Vagina (tissue), 2 donors: Measurements from ENCODE around the gene ADAMTSL1. TPM values are rescaled to one million over a fixed set of nuclear protein-coding genes. Genes with fewer than 3 reads are reported as not detected.

Experiments used
- DNase-seq, 2 donors: peaks; one replicate each; pipeline ENCODE4 v3.0.0-alpha.2; 2017; ENCODE audit errors: extremely low spot score in 2 of 2
- H3K27ac ChIP-seq: fragments of 200-600 bp; sonication (generic); one replicate; pipeline ENCODE4 v1.5.1; 2019
- H3K27me3 ChIP-seq: fragments of 200-600 bp; sonication (generic); one replicate; pipeline ENCODE4 v1.5.1; 2019
- H3K36me3 ChIP-seq, 2 donors: fragments of 200-600 bp; sonication (generic); one replicate each; pipeline ENCODE4 v1.5.1; 2017 to 2019
- H3K4me1 ChIP-seq: fragments of 200-600 bp; sonication (generic); one replicate; pipeline ENCODE4 v1.5.1; 2019
- H3K4me3 ChIP-seq, 2 donors: fragments of 200-600 bp; sonication (generic); 1 replicate in 1 of 2; 2 replicates in 1 of 2; pipeline ENCODE4 v1.5.1; 2016 to 2019
- H3K9me3 ChIP-seq: fragments of 200-600 bp; sonication (generic); one replicate; pipeline ENCODE4 v1.5.1; 2019
- CTCF ChIP-seq, 3 experiments: fragments of 450-650 bp in 2 of 3; fragments of 200-600 bp in 1 of 3; sonication (generic) in 1 of 3; IDR thresholded peaks; one replicate each; pipeline ENCODE4 v1.5.1; 2017 to 2019; ENCODE audit warnings: antibody characterized with exemption in 3 of 3, mild to moderate bottlenecking in 2 of 3, moderate library complexity in 2 of 3
- POLR2A ChIP-seq, 2 donors: fragments of 450-650 bp; IDR thresholded peaks; one replicate each; pipeline ENCODE4 v1.6.1; 2017; ENCODE audit warnings: antibody characterized with exemption in 2 of 2, mild to moderate bottlenecking in 2 of 2, moderate library complexity in 2 of 2
- POLR2AphosphoS5 ChIP-seq, 2 donors: sonication (generic); formaldehyde crosslinking; IDR thresholded peaks; one replicate each; pipeline ENCODE4 v1.9.0; 2017; ENCODE audit warnings: antibody characterized with exemption in 2 of 2, mild to moderate bottlenecking in 2 of 2, low read depth in 1 of 2; ENCODE audit not compliant: insufficient read depth in 1 of 2
- intact Hi-C: fragments of 100-400 bp; cut with DNase I; formaldehyde crosslinking; loops from one replicate; pipeline ENCODE4 v1.15.1; 2023
- total RNA-seq: library from RNA; depleted of rRNA; stranded (reverse); fragments of >200 nt; gene quantifications from one replicate; pipeline ENCODE4 v1.2.3, GENCODE V29; 2016

Gene ADAMTSL1
- total RNA-seq, 1 donor from 2014 or later = 8.1 TPM

- Histone ChIP-seq H3K27me3 (no peaks in the 10 kb centered on the region), H3K9me3 (no peaks in the 10 kb centered on the region)
- TF ChIP-seq POLR2AphosphoS5 (IDR thresholded peaks at IDR 0.05; ENCODE audit: insufficient read depth in 1 of 2, low read depth in 1 of 2) (no peak), POLR2A (IDR thresholded peaks at IDR 0.05) (no peak), CTCF (IDR thresholded peaks at IDR 0.05) (no peak)
These were observed 5.5 kb downstream of the ADAMTSL1 start for GRCh38 chr9:18479405-18479804.

GRCh38 chr9:18480662-18481093, 6.7 kb downstream of the ADAMTSL1 start:
- no peaks in the 10 kb centered on the region for H3K9me3 ChIP-seq
- intact Hi-C loops = no loop called here
- no peak for TF ChIP-seq POLR2AphosphoS5 (IDR thresholded peaks at IDR 0.05; ENCODE audit: insufficient read depth in 1 of 2, low read depth in 1 of 2)
- H3K4me3 ChIP-seq = no peak overlapping the region
- no peaks in the 10 kb centered on the region for H3K27me3 ChIP-seq
- DNase-seq = no peak
- no peak overlapping the region for H3K27ac ChIP-seq
- no peaks in the 10 kb centered on the region for H3K4me1 ChIP-seq
- no peaks in the 10 kb centered on the region for H3K36me3 ChIP-seq

More at GRCh38 chr9:18479405-18479804, 5.5 kb downstream of the ADAMTSL1 start:
- no peak for DNase-seq
- Histone ChIP-seq H3K4me1 (no peaks in the 10 kb centered on the region), H3K27ac (no peak overlapping the region), H3K4me3 (no peak overlapping the region), H3K36me3 (no peaks in the 10 kb centered on the region)
- intact Hi-C loops = no loop called here

- DNase-seq = no peak
- no peaks in the 10 kb centered on the region for H3K4me1 ChIP-seq
- TF ChIP-seq CTCF (IDR thresholded peaks at IDR 0.05) (no peak), POLR2AphosphoS5 (IDR thresholded peaks at IDR 0.05; ENCODE audit: insufficient read depth in 1 of 2, low read depth in 1 of 2) (no peak), POLR2A (IDR thresholded peaks at IDR 0.05) (no peak)
- H3K27ac ChIP-seq = no peak overlapping the region
- H3K4me3 ChIP-seq = no peak overlapping the region
- no peaks in the 10 kb centered on the region for H3K27me3 ChIP-seq
- H3K9me3 ChIP-seq = no peaks in the 10 kb centered on the region
- H3K36me3 ChIP-seq = no peaks in the 10 kb centered on the region
- intact Hi-C loops = no loop called here
These were observed 8.4 kb downstream of the ADAMTSL1 start for GRCh38 chr9:18482371-18482770.

GRCh38 chr9:18485714-18486113, 11.8 kb downstream of the ADAMTSL1 start:
- Histone ChIP-seq H3K9me3 (no peaks in the 10 kb centered on the region), H3K4me3 (no peak overlapping the region), H3K27ac (no peak overlapping the region), H3K27me3 (no peaks in the 10 kb centered on the region), H3K4me1 (peaks cover 10% of the 10 kb centered on the region), H3K36me3 (no peaks in the 10 kb centered on the region)
- intact Hi-C loops = no loop called here
- no peak for DNase-seq
- TF ChIP-seq CTCF (IDR thresholded peaks at IDR 0.05) (no peak), POLR2AphosphoS5 (IDR thresholded peaks at IDR 0.05; ENCODE audit: insufficient read depth in 1 of 2, low read depth in 1 of 2) (no peak)

GRCh38 chr9:18487611-18488010, 13.7 kb downstream of the ADAMTSL1 start:
- Histone ChIP-seq H3K36me3 (no peaks in the 10 kb centered on the region), H3K4me1 (peaks cover 16% of the 10 kb centered on the region), H3K9me3 (no peaks in the 10 kb centered on the region), H3K27ac (no peak overlapping the region), H3K27me3 (no peaks in the 10 kb centered on the region), H3K4me3 (no peak overlapping the region)
- no peak for DNase-seq
- TF ChIP-seq POLR2A (IDR thresholded peaks at IDR 0.05) (no peak), CTCF (IDR thresholded peaks at IDR 0.05) (no peak), POLR2AphosphoS5 (IDR thresholded peaks at IDR 0.05; ENCODE audit: insufficient read depth in 1 of 2, low read depth in 1 of 2) (no peak)
- intact Hi-C loops = no loop called here
